ENCODE measurements around the gene ACOT9. TPM values are rescaled to one million over a fixed set of nuclear protein-coding genes. Genes with fewer than 3 reads are reported as not detected.

ACOT9 gene
- total and polyA plus RNA-seq, 2 experiments from 2014 or later = 35.9 to 38.5 TPM

DNA sequence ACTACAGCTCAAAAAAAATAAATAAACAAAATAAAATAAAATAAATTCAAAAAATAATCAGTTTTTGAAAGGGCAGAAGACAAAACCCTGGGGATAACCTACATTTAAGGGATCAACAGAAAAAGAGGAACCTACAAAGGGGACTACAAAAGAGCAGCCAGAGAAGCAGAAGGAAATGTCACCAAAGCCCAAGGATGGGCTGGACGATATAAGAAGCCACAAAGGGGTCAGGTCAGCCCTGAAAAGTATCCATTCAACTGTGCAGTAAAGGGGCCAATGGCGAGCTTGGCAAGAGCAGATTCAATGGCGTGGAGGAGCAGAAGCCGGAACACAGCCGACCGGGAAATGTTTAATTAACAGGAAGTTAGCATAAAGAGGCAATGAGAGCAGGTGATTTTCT is 16.9 kb downstream of the ACOT9 start:
- Histone ChIP-seq H3K9me2 (replicated peaks; ENCODE audit: insufficient read depth) (no peaks in the 10 kb centered on the region), H3K27me3 (no peaks in the 10 kb centered on the region), H3K4me3 (no peak overlapping the region), H3K79me2 (no peaks in the 10 kb centered on the region), H3K4me1 (ENCODE audit: insufficient read depth) (no peaks in the 10 kb centered on the region), H3K36me3 (replicated peaks; ENCODE audit: insufficient read depth, low read depth) (no peaks in the 10 kb centered on the region), H4K20me1 (ENCODE audit: insufficient read depth, poor library complexity, severe bottlenecking) (no peaks in the 10 kb centered on the region), H2AFZ (no peak overlapping the region), H3K27ac (no peak overlapping the region), H3K4me2 (no peak overlapping the region), H3K9me3 (ENCODE audit: low read depth) (no peaks in the 10 kb centered on the region)
- no peak for TF ChIP-seq EZH2 (IDR thresholded peaks at IDR 0.05; ENCODE audit: borderline replicate concordance)
- no peak for TF ChIP-seq EZH2phosphoT487 (IDR thresholded peaks at IDR 0.05; ENCODE audit: low read depth, severe bottlenecking, unreplicated experiment)
- TF ChIP-seq CTCF (IDR thresholded peaks at IDR 0.05; ENCODE audit: poor library complexity) = no peak
- no peak for DNase-seq (ENCODE audit: low spot score)
- WGBS (ENCODE audit: low lambda C conversion rate, missing lambda C conversion rate) = 96% methylated on average over 6 of the region's 6 CpGs

- TF ChIP-seq EZH2phosphoT487 (IDR thresholded peaks at IDR 0.05; ENCODE audit: low read depth, severe bottlenecking, unreplicated experiment) = no peak
- no peak for TF ChIP-seq CTCF (IDR thresholded peaks at IDR 0.05; ENCODE audit: poor library complexity)
- TF ChIP-seq EZH2 (IDR thresholded peaks at IDR 0.05; ENCODE audit: borderline replicate concordance) = no peak
- 83% methylated on average over 8 of the region's 8 CpGs for WGBS (ENCODE audit: low lambda C conversion rate, missing lambda C conversion rate)
- Histone ChIP-seq H3K9me3 (ENCODE audit: low read depth) (no peaks in the 10 kb centered on the region), H3K27ac (no peak overlapping the region), H3K36me3 (replicated peaks; ENCODE audit: insufficient read depth, low read depth) (no peaks in the 10 kb centered on the region), H3K4me3 (no peak overlapping the region), H3K79me2 (no peaks in the 10 kb centered on the region), H3K27me3 (no peaks in the 10 kb centered on the region), H4K20me1 (ENCODE audit: insufficient read depth, poor library complexity, severe bottlenecking) (no peaks in the 10 kb centered on the region), H3K4me1 (ENCODE audit: insufficient read depth) (no peaks in the 10 kb centered on the region), H3K9me2 (replicated peaks; ENCODE audit: insufficient read depth) (no peaks in the 10 kb centered on the region), H3K4me2 (no peak overlapping the region), H2AFZ (no peak overlapping the region)
- no peak for DNase-seq (ENCODE audit: low spot score)
Observed at GRCh38 chrX:23720117-23720677, 22.9 kb downstream of the ACOT9 start.

- 94% methylated on average over 5 of the region's 5 CpGs for WGBS (ENCODE audit: low lambda C conversion rate, missing lambda C conversion rate)
- DNase-seq (ENCODE audit: low spot score) = no peak
- H3K36me3 ChIP-seq (replicated peaks; ENCODE audit: insufficient read depth, low read depth) = no peaks in the 10 kb centered on the region
- no peaks in the 10 kb centered on the region for H3K79me2 ChIP-seq
- no peak overlapping the region for H3K27ac ChIP-seq
- TF ChIP-seq EZH2 (IDR thresholded peaks at IDR 0.05; ENCODE audit: borderline replicate concordance) (no peak), CTCF (IDR thresholded peaks at IDR 0.05; ENCODE audit: poor library complexity) (no peak), EZH2phosphoT487 (IDR thresholded peaks at IDR 0.05; ENCODE audit: low read depth, severe bottlenecking, unreplicated experiment) (no peak)
- H3K9me3 ChIP-seq (ENCODE audit: low read depth) = no peaks in the 10 kb centered on the region
- no peak overlapping the region for H2AFZ ChIP-seq
- H3K4me3 ChIP-seq = no peak overlapping the region
- no peaks in the 10 kb centered on the region for H3K4me1 ChIP-seq (ENCODE audit: insufficient read depth)
- H4K20me1 ChIP-seq (ENCODE audit: insufficient read depth, poor library complexity, severe bottlenecking) = no peaks in the 10 kb centered on the region
- H3K9me2 ChIP-seq (replicated peaks; ENCODE audit: insufficient read depth) = no peaks in the 10 kb centered on the region
- no peaks in the 10 kb centered on the region for H3K27me3 ChIP-seq
- no peak overlapping the region for H3K4me2 ChIP-seq
Observed at GRCh38 chrX:23705235-23705634, 37.8 kb downstream of the ACOT9 start.
